HG03139 (cell line): ENCODE measurements around the gene KCNH8.

ENCODE experiments used
- ATAC-seq: cut with Tn5 transposase; IDR thresholded peaks from one replicate; pipeline ENCODE4 v1.9.1; 2021; ENCODE audit not compliant: unreplicated experiment

KCNH8 gene

GRCh38 chr3:19348941-19349564, 200.7 kb downstream of the KCNH8 start:
- peak; percentile 82 for ATAC-seq

DNA sequence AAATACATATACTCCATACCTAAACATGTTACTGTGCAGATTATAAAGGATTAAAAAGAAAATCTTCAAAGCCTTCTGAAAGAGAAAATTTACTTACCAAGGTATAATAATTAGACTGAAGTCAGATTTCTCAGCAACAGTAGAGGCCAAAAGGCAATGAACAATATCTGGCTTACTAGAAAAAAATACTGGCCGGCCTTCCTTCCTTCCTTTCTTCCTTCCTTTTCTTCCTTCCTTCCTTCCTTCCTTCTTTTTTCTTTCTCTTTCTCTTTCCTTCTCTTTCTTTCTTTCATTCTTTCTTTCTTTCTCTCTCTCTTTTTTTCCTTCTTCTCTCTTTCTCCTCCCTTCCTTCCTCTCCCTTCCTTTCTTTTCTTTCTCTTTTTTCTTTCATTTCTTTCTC, 209.6 kb downstream of the KCNH8 start:
- ATAC-seq, result no peak

GRCh38 chr3:19363071-19363470, 214.8 kb downstream of the KCNH8 start:
- ATAC-seq, result no peak

DNA sequence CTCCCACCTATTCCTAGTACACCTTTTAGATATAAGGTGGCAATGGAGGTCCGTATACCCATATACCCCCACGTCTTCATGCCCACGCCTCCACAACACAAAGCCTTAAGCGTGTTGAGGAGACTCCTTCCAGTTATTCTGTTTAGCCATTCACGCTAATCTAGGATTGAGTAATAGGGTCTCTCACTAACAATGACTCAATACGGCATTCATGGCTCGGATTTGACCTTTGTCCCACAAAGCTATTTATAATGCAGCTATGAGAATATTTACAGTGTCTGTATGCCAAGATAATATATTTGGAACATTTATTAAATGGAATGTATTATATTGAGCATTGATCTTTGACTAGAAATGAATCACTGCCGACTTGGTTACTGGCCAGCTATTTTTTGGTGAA, 215.8 kb downstream of the KCNH8 start:
- no peak for ATAC-seq

- no peak for ATAC-seq
These were observed 217.2 kb downstream of the KCNH8 start for GRCh38 chr3:19365471-19365870.

DNA sequence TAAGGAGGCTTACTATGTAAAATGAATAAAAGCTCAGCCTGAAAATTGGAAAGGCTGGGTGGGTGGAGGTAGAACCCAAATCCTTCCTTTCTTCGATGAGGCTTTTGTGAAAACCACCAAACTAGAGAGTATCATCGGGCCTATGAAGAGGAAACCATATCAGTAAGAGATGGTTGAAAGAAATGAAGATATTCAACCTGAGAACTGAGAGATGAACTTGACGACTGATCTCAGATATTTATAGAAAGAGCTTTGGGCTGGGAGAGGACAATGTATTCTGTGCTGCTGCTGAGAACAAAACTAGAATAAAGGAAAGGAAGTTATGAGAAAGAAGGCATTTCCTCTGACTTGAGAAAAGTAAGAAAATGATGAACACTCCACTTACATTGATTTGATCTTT, 236.6 kb downstream of the KCNH8 start:
- ATAC-seq, result no peak

GRCh38 chr3:19392150-19392549, 243.8 kb downstream of the KCNH8 start:
- no peak for ATAC-seq

DNA sequence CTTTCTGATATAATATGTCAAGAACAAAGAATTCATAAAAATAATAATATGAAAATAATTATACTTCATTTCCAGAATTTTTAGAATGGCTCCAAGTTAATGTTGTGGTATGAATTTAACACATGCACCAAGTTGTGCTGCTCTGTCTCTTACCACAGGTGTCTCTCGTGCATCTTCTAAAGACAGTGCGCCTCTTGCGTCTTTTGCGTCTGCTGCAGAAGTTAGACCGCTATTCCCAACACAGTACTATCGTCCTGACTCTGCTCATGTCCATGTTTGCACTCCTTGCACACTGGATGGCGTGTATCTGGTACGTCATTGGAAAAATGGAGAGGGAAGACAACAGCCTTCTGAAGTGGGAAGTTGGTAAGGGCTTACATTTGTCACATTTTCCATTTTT, 246.6 kb downstream of the KCNH8 start:
- no peak for ATAC-seq

DNA sequence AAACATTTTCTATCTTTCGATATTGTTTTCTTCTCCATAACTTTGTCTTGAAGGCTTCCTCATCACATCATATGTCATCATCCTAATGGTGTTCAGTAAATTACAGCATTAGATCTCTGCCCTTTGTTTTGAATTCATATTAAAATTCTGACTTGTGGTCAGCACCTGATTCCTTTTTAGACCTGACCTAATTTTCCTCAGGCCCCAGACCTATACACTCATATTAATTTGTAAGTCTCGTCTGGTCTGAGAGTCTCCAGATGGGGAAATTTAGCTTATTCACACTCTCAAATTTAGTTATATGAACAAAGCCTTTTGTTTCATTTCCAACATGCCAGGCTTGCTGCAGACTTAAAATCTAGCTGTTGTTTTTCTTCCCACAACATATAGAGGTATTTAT, 248.4 kb downstream of the KCNH8 start:
- no peak for ATAC-seq

DNA sequence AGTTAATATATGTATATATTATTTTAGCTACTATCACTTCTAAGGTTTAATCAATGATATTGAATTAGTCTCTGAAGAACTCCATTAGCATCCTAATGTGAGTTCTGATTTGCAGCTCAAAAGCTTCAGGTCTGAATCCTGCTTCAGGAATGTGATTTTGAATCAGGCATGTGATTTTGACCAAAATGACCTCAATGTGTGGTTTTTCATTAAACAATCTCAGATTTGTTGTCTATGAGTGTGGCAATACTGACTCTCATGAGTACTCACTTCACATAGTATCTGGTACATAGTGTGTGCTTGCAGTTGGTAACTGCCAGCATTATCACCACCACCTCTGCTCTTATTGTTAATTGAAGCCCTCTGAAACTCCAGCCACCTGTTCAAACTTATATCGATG, 251.0 kb downstream of the KCNH8 start:
- no peak for ATAC-seq

GRCh38 chr3:19399836-19400235, 251.5 kb downstream of the KCNH8 start:
- no peak for ATAC-seq

DNA sequence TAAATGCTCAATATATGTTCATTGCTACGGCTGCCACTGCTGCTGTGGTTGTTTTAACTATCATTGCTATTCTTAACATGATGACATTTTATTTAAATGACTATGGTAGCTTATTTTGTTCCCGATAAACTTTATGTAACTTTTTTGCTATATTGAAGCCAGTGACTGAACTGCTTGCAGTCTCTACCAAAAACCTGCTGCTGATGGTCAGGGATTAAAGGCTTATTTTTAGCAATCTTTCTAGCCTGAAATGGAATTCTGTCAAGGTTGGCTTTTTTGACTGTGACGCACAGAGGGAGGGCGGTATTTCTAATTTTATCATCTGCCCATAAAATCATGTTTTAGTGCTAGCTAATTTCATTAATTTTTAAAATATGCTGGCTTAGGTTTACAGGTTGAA, 271.8 kb downstream of the KCNH8 start:
- no peak for ATAC-seq

DNA sequence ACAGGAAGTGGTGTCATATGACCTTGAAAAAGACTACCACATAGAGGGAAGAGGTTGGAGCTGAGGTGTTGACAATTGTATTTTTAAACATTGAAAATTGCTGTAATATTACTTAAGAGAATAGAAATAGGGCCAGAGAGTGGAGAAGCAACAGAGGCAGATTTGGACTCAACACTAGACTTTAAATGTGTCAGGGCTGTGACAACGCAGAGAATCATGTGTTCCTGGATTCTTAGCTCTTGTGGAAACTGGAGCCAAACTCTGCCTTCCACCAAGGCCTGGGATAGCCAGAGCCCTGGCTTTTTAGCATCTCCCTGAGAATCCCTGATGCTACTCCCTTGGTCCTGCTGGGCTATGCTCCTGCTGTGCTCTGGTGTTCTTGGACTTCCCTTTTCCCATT, 277.5 kb downstream of the KCNH8 start:
- no peak for ATAC-seq

DNA sequence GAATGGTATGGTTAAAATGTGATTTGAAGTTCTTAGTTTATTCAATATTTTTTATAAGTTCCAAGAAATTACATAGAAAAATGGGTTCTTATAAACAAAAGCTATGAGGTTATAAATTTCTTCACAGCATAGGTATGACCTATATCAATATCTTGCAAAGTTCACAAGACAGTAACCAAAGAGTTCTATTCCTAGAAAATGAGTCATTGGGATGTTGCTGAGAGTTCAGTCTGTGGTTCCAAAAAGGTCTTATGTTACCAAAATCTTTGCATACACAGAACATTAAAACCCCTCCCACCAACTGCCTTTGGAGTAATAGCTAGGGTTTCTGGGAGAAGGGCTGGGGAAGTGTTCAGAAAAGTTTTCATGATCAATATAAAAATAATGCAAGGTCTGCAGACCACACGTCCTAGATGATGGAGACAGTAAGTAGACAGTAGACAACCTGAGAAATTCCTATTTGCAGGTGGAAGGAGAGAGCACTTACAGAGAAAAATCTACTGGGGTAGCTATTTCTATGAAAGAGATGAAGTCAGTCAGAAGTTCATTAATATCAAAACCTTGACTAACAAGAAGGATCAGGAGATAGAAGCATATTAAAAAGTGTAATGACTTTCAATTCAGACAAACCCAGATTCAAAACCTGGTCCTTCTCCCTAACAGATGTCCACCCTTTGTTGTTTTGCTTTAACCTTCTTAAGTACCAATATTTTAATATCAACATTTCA, 279.3 kb downstream of the KCNH8 start:
- ATAC-seq, result no peak

GRCh38 chr3:19428729-19429128, 280.4 kb downstream of the KCNH8 start:
- ATAC-seq, result no peak

DNA sequence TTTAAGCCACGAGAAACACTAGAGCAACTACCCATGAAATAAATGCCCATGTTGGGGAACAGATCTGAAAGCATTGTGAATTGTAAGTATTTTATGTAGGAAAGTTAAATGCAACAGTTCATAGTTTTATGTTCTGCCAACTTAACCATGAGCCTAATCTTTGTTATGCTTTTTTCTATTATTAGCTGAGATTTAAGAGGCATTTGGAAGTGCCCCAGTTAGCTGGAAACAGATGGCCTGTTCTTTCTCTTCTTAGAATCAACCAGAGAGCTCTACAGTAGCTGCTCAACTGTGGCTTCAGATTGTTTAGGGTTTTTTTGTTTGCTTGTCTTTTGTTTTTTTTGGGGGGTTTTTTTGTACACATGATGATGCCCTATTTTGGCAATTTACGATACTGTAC, 284.4 kb downstream of the KCNH8 start:
- no peak for ATAC-seq

- no peak for ATAC-seq
These were observed 288.4 kb downstream of the KCNH8 start for GRCh38 chr3:19436746-19437145.

DNA sequence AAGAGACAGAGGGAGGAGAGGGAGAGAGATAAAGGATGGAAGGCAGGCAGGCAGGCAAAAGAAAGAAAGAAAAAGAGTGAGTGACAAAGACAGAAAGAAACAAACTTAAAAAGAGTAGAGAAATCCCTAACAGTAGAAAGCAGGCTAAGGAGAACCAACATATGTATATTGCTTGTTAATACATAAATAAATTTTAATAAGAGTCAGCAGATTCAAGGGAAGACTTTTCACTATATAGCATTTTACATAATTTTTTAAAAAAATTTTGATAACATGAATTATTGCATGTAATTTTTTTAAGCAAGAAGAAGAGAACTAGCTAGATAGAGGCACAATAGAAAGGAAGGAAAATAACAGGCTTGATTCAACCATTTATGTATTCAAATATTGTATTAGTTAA, 291.6 kb downstream of the KCNH8 start:
- no peak for ATAC-seq

DNA sequence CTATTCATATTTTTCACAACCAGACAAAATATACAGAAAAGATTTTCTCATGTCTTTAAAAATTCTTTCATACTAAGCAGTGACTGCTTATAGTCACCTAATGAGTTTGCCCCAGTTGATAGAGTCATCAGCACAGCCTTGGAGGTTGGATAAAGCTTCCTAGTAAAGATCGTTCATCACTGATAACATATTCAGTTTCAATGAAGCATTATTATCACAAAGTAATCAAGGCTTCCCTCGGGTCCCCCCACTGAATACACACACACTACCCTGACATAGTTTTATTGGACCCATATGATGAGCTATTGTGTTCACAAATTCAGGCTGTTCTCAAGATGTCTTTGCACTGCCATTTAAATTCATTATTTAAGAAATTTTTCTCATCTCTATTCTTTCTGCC, 297.8 kb downstream of the KCNH8 start:
- ATAC-seq, result no peak

DNA sequence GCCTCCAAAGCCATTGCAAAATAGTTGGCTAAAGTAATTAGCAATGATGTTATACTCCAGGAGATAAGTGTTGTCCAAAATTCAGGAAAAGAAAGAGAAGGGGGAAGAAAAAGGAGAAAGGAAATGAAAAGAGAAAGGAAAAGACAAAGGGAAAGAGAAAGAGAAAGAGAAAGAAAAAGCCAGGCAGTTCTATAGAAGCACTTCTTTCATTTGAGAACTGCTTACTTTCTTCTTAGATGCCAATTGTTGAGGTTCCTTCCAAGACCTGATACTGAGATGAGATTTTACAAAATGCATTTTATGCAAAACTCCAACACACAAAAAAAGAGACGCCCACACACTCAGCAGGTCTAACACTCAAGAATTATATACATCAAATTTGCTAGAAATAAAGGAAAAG, 298.4 kb downstream of the KCNH8 start:
- no peak for ATAC-seq

GRCh38 chr3:19455546-19455945, 307.2 kb downstream of the KCNH8 start:
- no peak for ATAC-seq

DNA sequence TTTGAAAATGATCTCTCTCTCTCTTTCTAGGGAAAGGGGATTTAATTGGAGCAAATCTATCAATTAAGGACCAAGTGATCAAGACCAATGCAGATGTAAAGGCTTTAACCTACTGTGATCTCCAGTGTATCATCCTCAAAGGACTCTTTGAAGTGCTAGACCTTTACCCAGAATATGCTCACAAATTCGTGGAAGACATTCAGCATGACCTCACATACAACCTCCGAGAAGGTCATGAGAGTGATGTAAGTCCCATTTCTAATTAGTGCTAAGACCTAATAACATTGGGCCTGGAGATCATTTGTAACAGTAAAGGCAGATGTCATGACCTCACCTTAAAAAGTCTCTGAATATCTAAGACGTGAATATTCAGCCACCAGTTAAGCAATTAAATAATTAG, 308.4 kb downstream of the KCNH8 start:
- ATAC-seq, result no peak

GRCh38 chr3:19457449-19457848, 309.1 kb downstream of the KCNH8 start:
- no peak for ATAC-seq
